HUES48 (cell line): ENCODE measurements around the gene POC1B.

Experiments
- H3K27ac ChIP-seq: one replicate; pipeline ENCODE4 v1.7.0; 2013; ENCODE audit warnings: low read depth, low read length, inconsistent platforms
- H3K27me3 ChIP-seq: 2 replicates; pipeline ENCODE4 v1.6.1; 2013; ENCODE audit warnings: mild to moderate bottlenecking, low read length; ENCODE audit not compliant: control insufficient read depth, insufficient read depth
- H3K36me3 ChIP-seq: 2 replicates; pipeline ENCODE4 v1.6.1; 2013; ENCODE audit warnings: low read length; ENCODE audit not compliant: control insufficient read depth, insufficient read depth
- H3K4me1 ChIP-seq: 2 replicates; pipeline ENCODE4 v1.6.1; 2013; ENCODE audit warnings: mild to moderate bottlenecking, low read length; ENCODE audit not compliant: control insufficient read depth, insufficient read depth
- H3K4me3 ChIP-seq: 2 replicates; pipeline ENCODE4 v1.5.1; 2013; ENCODE audit warnings: mild to moderate bottlenecking, low read depth, low read length
- H3K9ac ChIP-seq: 2 replicates; pipeline ENCODE4 v1.6.1; 2013; ENCODE audit warnings: mild to moderate bottlenecking, low read depth, low read length, moderate library complexity
- H3K9me3 ChIP-seq: 2 replicates; pipeline ENCODE4 v1.6.1; 2013; ENCODE audit warnings: low read length; ENCODE audit not compliant: control insufficient read depth, insufficient read depth

Gene POC1B

DNA sequence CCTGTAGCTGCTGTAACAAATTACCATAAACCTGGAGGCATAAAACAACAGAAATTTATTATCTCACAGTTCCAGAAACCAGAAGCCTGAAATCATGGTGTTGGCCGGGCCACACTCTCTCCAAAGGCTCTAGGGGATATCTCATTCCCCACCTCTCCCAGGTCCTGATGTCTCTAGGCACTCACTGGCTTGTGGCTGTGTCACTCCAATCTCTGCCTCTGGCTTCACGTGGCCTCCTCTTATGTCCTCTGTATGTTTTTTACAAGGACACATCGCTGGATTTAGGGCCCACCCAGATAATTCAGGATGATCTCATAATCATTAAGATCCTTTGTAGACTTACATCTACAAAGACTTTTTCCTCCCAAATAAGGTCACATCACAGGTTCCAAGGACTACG, 9.2 kb downstream of the POC1B start:
- peak overlapping the region; percentile 4 for H3K27ac ChIP-seq

DNA sequence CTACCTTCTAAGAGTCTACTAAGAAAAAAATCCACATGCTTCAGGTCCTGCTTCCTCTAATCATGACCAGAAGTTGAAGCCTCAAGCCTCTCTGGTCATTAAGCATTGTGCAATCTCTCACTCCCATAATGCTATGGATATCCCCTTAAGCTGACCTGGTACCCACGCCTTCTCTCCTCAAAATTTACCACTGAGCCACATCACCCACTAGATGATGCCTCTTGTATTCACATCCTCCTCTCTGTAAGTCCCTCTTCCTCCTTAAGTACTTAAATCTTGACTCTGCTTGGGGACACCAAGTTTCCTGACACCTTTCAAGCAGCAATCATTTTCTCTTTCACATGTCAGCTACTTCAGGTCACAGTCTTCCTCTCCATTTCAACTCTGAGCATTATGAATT, 11.1 kb downstream of the POC1B start:
- H3K4me1 ChIP-seq: peaks cover 11% of the 10 kb centered on the region
- no peaks in the 10 kb centered on the region for H3K9me3 ChIP-seq
- no peaks in the 10 kb centered on the region for H3K27me3 ChIP-seq
- H3K36me3 ChIP-seq: no peaks in the 10 kb centered on the region
- H3K4me3 ChIP-seq: no peak overlapping the region
- H3K27ac ChIP-seq: no peak overlapping the region
- H3K9ac ChIP-seq: no peak overlapping the region

More for the DNA sequence above, 9.2 kb downstream of the POC1B start:
- H3K9ac ChIP-seq: no peak overlapping the region
- no peaks in the 10 kb centered on the region for H3K27me3 ChIP-seq
- H3K4me3 ChIP-seq: no peak overlapping the region
- H3K9me3 ChIP-seq: no peaks in the 10 kb centered on the region
- peaks cover 11% of the 10 kb centered on the region for H3K4me1 ChIP-seq
- H3K36me3 ChIP-seq: no peaks in the 10 kb centered on the region

DNA sequence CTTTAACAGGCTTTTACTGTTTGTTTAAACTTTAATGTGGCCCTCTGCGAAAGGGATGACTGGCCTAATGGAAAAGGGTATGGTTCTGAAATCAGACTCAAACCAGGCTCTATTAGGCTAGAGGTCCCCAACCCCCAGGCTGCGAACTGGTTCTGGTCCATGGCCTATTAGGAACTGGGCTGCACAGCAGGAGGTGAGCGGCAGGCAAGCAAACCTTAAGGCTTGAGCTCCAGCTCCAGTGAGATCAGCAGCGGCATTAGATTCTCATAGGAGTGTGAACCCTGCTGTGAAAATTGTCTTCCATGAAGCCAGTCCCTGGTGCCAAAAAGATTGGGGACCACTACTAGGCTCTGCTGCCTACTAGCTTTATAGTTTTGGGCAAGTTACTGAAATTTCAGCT, 12.3 kb downstream of the POC1B start:
- no peaks in the 10 kb centered on the region for H3K9me3 ChIP-seq
- no peak overlapping the region for H3K27ac ChIP-seq
- H3K9ac ChIP-seq: no peak overlapping the region
- no peaks in the 10 kb centered on the region for H3K36me3 ChIP-seq
- H3K4me1 ChIP-seq: peaks cover 11% of the 10 kb centered on the region
- H3K4me3 ChIP-seq: no peak overlapping the region
- no peaks in the 10 kb centered on the region for H3K27me3 ChIP-seq

GRCh38 chr12:89507015-89507824, 18.6 kb downstream of the POC1B start:
- Histone ChIP-seq H3K27ac (peak overlapping the region; percentile 12), H3K4me3 (no peak overlapping the region), H3K27me3 (no peaks in the 10 kb centered on the region), H3K9ac (no peak overlapping the region), H3K4me1 (no peaks in the 10 kb centered on the region; the same call in 1 of the 2 replicates), H3K36me3 (no peaks in the 10 kb centered on the region), H3K9me3 (no peaks in the 10 kb centered on the region)

- H3K9ac ChIP-seq: no peak overlapping the region
- no peak overlapping the region for H3K27ac ChIP-seq
- H3K27me3 ChIP-seq: no peaks in the 10 kb centered on the region
- no peaks in the 10 kb centered on the region; the same call in 1 of the 2 replicates for H3K4me1 ChIP-seq
- H3K9me3 ChIP-seq: no peaks in the 10 kb centered on the region
- no peak overlapping the region for H3K4me3 ChIP-seq
- H3K36me3 ChIP-seq: no peaks in the 10 kb centered on the region
Observed at GRCh38 chr12:89506050-89506449, 19.8 kb downstream of the POC1B start.

- Histone ChIP-seq H3K9me3 (no peaks in the 10 kb centered on the region), H3K4me3 (no peak overlapping the region), H3K36me3 (no peaks in the 10 kb centered on the region), H3K27me3 (no peaks in the 10 kb centered on the region), H3K4me1 (no peaks in the 10 kb centered on the region; the same call in 1 of the 2 replicates), H3K27ac (no peak overlapping the region), H3K9ac (no peak overlapping the region)
Observed at GRCh38 chr12:89504560-89505346, 21.1 kb downstream of the POC1B start.

DNA sequence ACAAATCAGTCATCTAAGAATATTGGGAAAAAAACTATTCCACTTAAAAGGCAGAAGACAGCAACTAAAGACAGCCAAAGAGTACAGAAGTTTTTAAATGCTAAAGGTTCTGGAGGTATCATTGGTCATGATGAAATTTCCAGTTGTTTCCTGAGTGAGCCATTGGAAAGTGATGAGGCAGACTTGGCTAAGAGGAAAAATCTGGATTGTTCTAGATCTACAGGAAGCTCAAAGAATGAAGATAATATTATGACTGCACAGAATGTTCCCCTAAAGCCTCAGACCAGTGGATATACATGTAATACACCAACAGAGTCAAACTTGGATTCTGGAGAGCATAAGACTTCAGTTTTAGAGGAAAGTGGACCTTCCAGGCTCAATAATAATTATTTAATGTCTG, 24.1 kb downstream of the POC1B start:
- Histone ChIP-seq H3K36me3 (no peaks in the 10 kb centered on the region), H3K4me1 (peaks cover 9% of the 10 kb centered on the region; the same call in 1 of the 2 replicates), H3K9ac (no peak overlapping the region), H3K9me3 (no peaks in the 10 kb centered on the region), H3K27me3 (no peaks in the 10 kb centered on the region), H3K27ac (no peak overlapping the region), H3K4me3 (no peak overlapping the region)

DNA sequence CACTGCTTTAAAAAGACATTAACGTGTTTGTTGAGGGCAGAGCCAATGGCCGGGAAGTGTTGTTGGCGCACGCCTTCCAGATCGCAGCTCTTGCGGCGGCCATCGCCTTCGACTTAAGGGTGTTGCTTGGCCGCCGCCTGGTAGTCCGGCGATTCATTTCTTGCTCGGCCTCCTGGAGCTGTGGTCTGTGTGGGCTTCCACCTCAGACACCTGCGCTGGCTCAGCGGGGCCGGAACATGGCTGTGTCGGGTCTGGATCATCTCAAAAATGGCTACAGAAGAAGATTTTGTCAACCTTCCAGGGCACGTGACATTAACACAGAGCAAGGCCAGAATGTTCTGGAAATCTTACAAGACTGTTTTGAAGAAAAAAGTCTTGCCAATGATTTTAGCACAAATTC, 26.0 kb downstream of the POC1B start:
- Histone ChIP-seq H3K36me3 (no peaks in the 10 kb centered on the region), H3K4me3 (no peak overlapping the region), H3K4me1 (peaks cover 9% of the 10 kb centered on the region; the same call in 1 of the 2 replicates), H3K27me3 (no peaks in the 10 kb centered on the region), H3K9me3 (no peaks in the 10 kb centered on the region), H3K9ac (no peak overlapping the region), H3K27ac (no peak overlapping the region)

- no peaks in the 10 kb centered on the region for H3K36me3 ChIP-seq
- no peak overlapping the region for H3K9ac ChIP-seq
- no peaks in the 10 kb centered on the region for H3K27me3 ChIP-seq
- peaks cover 9% of the 10 kb centered on the region; the same call in 1 of the 2 replicates for H3K4me1 ChIP-seq
- no peak overlapping the region for H3K4me3 ChIP-seq
- H3K9me3 ChIP-seq: no peaks in the 10 kb centered on the region
- H3K27ac ChIP-seq: no peak overlapping the region
Observed at GRCh38 chr12:89497467-89497866, 28.4 kb downstream of the POC1B start.

- H3K4me3 ChIP-seq: no peak overlapping the region
- peaks cover 9% of the 10 kb centered on the region; the same call in 1 of the 2 replicates for H3K4me1 ChIP-seq
- H3K9ac ChIP-seq: no peak overlapping the region
Observed at GRCh38 chr12:89497005-89497404, 28.8 kb downstream of the POC1B start.

More at GRCh38 chr12:89497005-89497404, 28.8 kb downstream of the POC1B start:
- no peak overlapping the region for H3K27ac ChIP-seq
- H3K9me3 ChIP-seq: no peaks in the 10 kb centered on the region
- H3K36me3 ChIP-seq: no peaks in the 10 kb centered on the region
- no peaks in the 10 kb centered on the region for H3K27me3 ChIP-seq
